IMR-90 (cell line): ENCODE measurements around the gene ZNF433. TPM values are rescaled to one million over a fixed set of nuclear protein-coding genes. Genes with fewer than 3 reads are reported as not detected.

Source experiments
- ATAC-seq: fragments of 200-7000 bp; cut with Tn5 transposase; 2 replicates; pipeline ENCODE4 v1.9.1; 2020; ENCODE audit warnings: low read depth, mild to moderate bottlenecking, moderate library complexity
- BruUV-seq: library from RNA; stranded (reverse); fragments of 400-500 nt; replicated peaks from 2 replicates; lab custom pipeline; 2021; lab: Mats Ljungman, UMichigan
- CTCF ChIA-PET: fragments of 300-600 bp; formaldehyde crosslinking; extraction: SDS; loops from one replicate; lab custom pipeline; 2021; ENCODE audit warnings: antibody characterized with exemption; lab: Yijun Ruan, JAX
- POLR2A ChIA-PET: fragments of 300-600 bp; sonication (Branson Sonifier 250); formaldehyde crosslinking; loops from one replicate; lab custom pipeline; 2022; ENCODE audit warnings: antibody characterized with exemption; ENCODE audit not compliant: unreplicated experiment; lab: Charles Lee
- DNase-seq: peaks from one replicate; pipeline ENCODE4 v3.0.0; 2013
- H2AFZ ChIP-seq: replicated peaks from 2 replicates; pipeline ENCODE3; 2013; ENCODE audit warnings: low read length, mild to moderate bottlenecking; ENCODE audit not compliant: poor library complexity
- H2AK5ac ChIP-seq: 2 replicates; pipeline ENCODE4 v1.6.1; 2013; ENCODE audit warnings: low read depth, low read length, inconsistent platforms
- H2AK9ac ChIP-seq: replicated peaks from 2 replicates; pipeline ENCODE3; 2013; ENCODE audit warnings: mild to moderate bottlenecking, low read depth, low read length, moderate library complexity; ENCODE audit not compliant: poor library complexity
- H2BK120ac ChIP-seq: 2 replicates; pipeline ENCODE4 v1.6.1; 2013; ENCODE audit warnings: low read depth, low read length, inconsistent platforms
- H2BK15ac ChIP-seq: 3 replicates; pipeline ENCODE4 v1.6.1; 2013; ENCODE audit warnings: low read depth, low read length, inconsistent platforms
- H2BK20ac ChIP-seq: 2 replicates; pipeline ENCODE4 v1.6.1; 2013; ENCODE audit warnings: low read depth, mild to moderate bottlenecking, inconsistent platforms, low read length, moderate library complexity
- H2BK5ac ChIP-seq: 2 replicates; pipeline ENCODE4 v1.6.1; 2013; ENCODE audit warnings: mild to moderate bottlenecking, low read depth, low read length, inconsistent platforms; ENCODE audit not compliant: poor library complexity, severe bottlenecking
- H3K14ac ChIP-seq: replicated peaks from 2 replicates; pipeline ENCODE4 v1.6.1; 2013; ENCODE audit warnings: low read depth, low read length, inconsistent platforms
- H3K18ac ChIP-seq: 2 replicates; pipeline ENCODE4 v1.6.1; 2013; ENCODE audit warnings: low read depth, low read length, control low read depth
- H3K23ac ChIP-seq: 2 replicates; pipeline ENCODE4 v1.6.1; 2013; ENCODE audit warnings: low read depth, low read length, inconsistent platforms
- H3K27ac ChIP-seq: 2 replicates; pipeline ENCODE4 v1.5.1; 2013; ENCODE audit warnings: mild to moderate bottlenecking, control low read depth, low read length; ENCODE audit not compliant: insufficient read depth
- H3K27me3 ChIP-seq: 2 replicates; pipeline ENCODE4 v1.6.1; 2013; ENCODE audit warnings: low read length; ENCODE audit not compliant: control insufficient read depth, insufficient read depth
- H3K36me3 ChIP-seq: 2 replicates; pipeline ENCODE4 v1.6.1; 2013; ENCODE audit warnings: low read length, mixed read lengths; ENCODE audit not compliant: control insufficient read depth, insufficient read depth
- H3K4ac ChIP-seq: 2 replicates; pipeline ENCODE4 v1.6.1; 2013; ENCODE audit warnings: low read depth, low read length, inconsistent platforms
- H3K4me1 ChIP-seq: 2 replicates; pipeline ENCODE4 v1.6.1; 2013; ENCODE audit warnings: low read length, mixed read lengths; ENCODE audit not compliant: control insufficient read depth, insufficient read depth
- H3K4me2 ChIP-seq: 2 replicates; pipeline ENCODE4 v1.6.1; 2013; ENCODE audit warnings: low read depth, mild to moderate bottlenecking, control low read depth, low read length, moderate library complexity
- H3K4me3 ChIP-seq: 2 replicates; pipeline ENCODE4 v1.5.1; 2013; ENCODE audit warnings: low read depth, mild to moderate bottlenecking, control low read depth, low read length, moderate library complexity; ENCODE audit not compliant: insufficient read depth
- H3K56ac ChIP-seq: 2 replicates; pipeline ENCODE4 v1.6.1; 2013; ENCODE audit warnings: low read length, inconsistent platforms; ENCODE audit not compliant: insufficient read depth; ENCODE audit errors: extremely low read depth
- H3K79me1 ChIP-seq, 2 experiments: 2 replicates each; pipeline ENCODE4 v1.6.1; 2013; ENCODE audit warnings: low read length in 2 of 2, inconsistent platforms in 1 of 2, low read depth in 1 of 2
- H3K9ac ChIP-seq: 2 replicates; pipeline ENCODE4 v1.6.1; 2013; ENCODE audit warnings: low read depth, low read length, control low read depth
- H3K9me1 ChIP-seq: 2 replicates; pipeline ENCODE4 v1.6.1; 2013; ENCODE audit warnings: low read length, inconsistent platforms; ENCODE audit not compliant: insufficient read depth
- H3K9me3 ChIP-seq: 2 replicates; pipeline ENCODE4 v1.6.1; 2013; ENCODE audit warnings: low read length; ENCODE audit not compliant: control insufficient read depth, insufficient read depth
- H4K20me1 ChIP-seq: 2 replicates; pipeline ENCODE4 v1.6.1; 2013; ENCODE audit warnings: low read length, inconsistent platforms; ENCODE audit not compliant: insufficient read depth
- H4K5ac ChIP-seq: 2 replicates; pipeline ENCODE4 v1.6.1; 2013; ENCODE audit warnings: mild to moderate bottlenecking, low read depth, low read length, control low read depth
- H4K8ac ChIP-seq, 2 experiments: 2 replicates each; pipeline ENCODE4 v1.6.1; 2013; ENCODE audit warnings: low read depth in 2 of 2, low read length in 2 of 2, control low read depth in 1 of 2, inconsistent platforms in 1 of 2
- H4K91ac ChIP-seq: 2 replicates; pipeline ENCODE4 v1.6.1; 2013; ENCODE audit warnings: low read depth, low read length, inconsistent platforms; ENCODE audit not compliant: insufficient read depth
- CEBPB ChIP-seq: IDR thresholded peaks from 2 replicates; pipeline ENCODE4 v1.6.1; 2012; ENCODE audit warnings: low read depth, low read length, improper control_type of control experiment
- ELK1 ChIP-seq: fragments of 150-350 bp; IDR thresholded peaks from 2 replicates; pipeline ENCODE4 v1.6.1; 2016; ENCODE audit warnings: low read depth, mild to moderate bottlenecking, low read length, moderate library complexity, borderline replicate concordance
- FOS ChIP-seq: fragments of 150-350 bp; IDR thresholded peaks from 2 replicates; pipeline ENCODE4 v1.6.1; 2016; ENCODE audit warnings: low read depth, low read length
- MAFK ChIP-seq: IDR thresholded peaks from 2 replicates; pipeline ENCODE4 v1.6.1; 2012; ENCODE audit warnings: low read depth, low read length, improper control_type of control experiment
- POLR2A ChIP-seq: IDR thresholded peaks from 2 replicates; pipeline ENCODE4 v1.6.1; 2012; ENCODE audit warnings: mild to moderate bottlenecking, low read depth, low read length
- RAD21 ChIP-seq: IDR thresholded peaks from 2 replicates; pipeline ENCODE4 v1.6.1; 2012; ENCODE audit warnings: low read length, improper control_type of control experiment
- RCOR1 ChIP-seq: IDR thresholded peaks from 2 replicates; pipeline ENCODE4 v1.6.1; 2012; ENCODE audit warnings: mild to moderate bottlenecking, low read length, improper control_type of control experiment; ENCODE audit not compliant: insufficient replicate concordance
- RFX5 ChIP-seq: IDR thresholded peaks from 2 replicates; pipeline ENCODE4 v1.8.0; 2012; ENCODE audit warnings: low read depth, mild to moderate bottlenecking, low read length, moderate library complexity
- SMC3 ChIP-seq: fragments of 150-350 bp; IDR thresholded peaks from 2 replicates; pipeline ENCODE4 v1.6.1; 2016; ENCODE audit warnings: low read depth, mild to moderate bottlenecking, antibody characterized with exemption, low read length, moderate library complexity
- WGBS, 2 experiments: methylation state at CpG; one replicate each; pipeline versions ENCODE4 v1.1.5 to v1.1.7; 2013; ENCODE audit warnings: missing lambda C conversion rate in 2 of 2; ENCODE audit not compliant: insufficient read length in 1 of 2; ENCODE audit errors: extremely low coverage in 2 of 2; 5-methylcytosine and 5-hydroxymethylcytosine counted together
- dilution Hi-C: fragments of 300-500 bp; cut with HindIII; formaldehyde crosslinking; loops from one replicate; pipeline ENCODE4 v1.14.3; 2018; ENCODE audit warnings: low sequenced_read_pairs; ENCODE audit not compliant: unreplicated experiment
- in situ Hi-C: fragments of 300-500 bp; cut with MboI; formaldehyde crosslinking; loops from 3 replicates; pipeline ENCODE4 v1.14.3; 2019; ENCODE audit warnings: low sequenced_read_pairs, inconsistent platforms, mixed read lengths
- intact Hi-C: fragments of 100-400 bp; cut with micrococcal nuclease; formaldehyde crosslinking; loops from 2 replicates; pipeline ENCODE4 v1.10.0; 2022
- polyA plus RNA-seq, 3 experiments: library from polyadenylated mRNA; depleted of rRNA; stranded (reverse); fragments of >200 nt; gene quantifications; 2 replicates each; pipeline ENCODE4 v1.2.3, GENCODE V29; 2012; ENCODE audit warnings: low replicate concordance in 1 of 3
- total RNA-seq: library from RNA; depleted of rRNA; stranded (reverse); fragments of >200 nt; gene quantifications from 2 replicates; pipeline ENCODE4 v1.2.3, GENCODE V29; 2012

ZNF433 gene
- total and polyA plus RNA-seq, 2 of the 4 experiments (the other 2 are of a cell fraction), result 3.5 to 11.1 TPM

GRCh38 chr19:12000152-12000981, 35.1 kb downstream of the ZNF433 start:
- 60% methylated on average over 2 of the region's 9 CpGs; no CpG with 5 or more reads in 1 of the 2 experiments for WGBS, 2 experiments
- no peak overlapping the region for H2AFZ ChIP-seq
- dilution Hi-C loops (no loop called here), in situ Hi-C loops (no loop called here), intact Hi-C loops (no loop called here)
- H3K27me3 ChIP-seq, result no peaks in the 10 kb centered on the region
- no peak overlapping the region for H3K18ac ChIP-seq
- H3K79me1 ChIP-seq, result peaks cover 16 to 21% of the 10 kb centered on the region in 2 experiments
- H3K4me1 ChIP-seq, result peaks cover 3% of the 10 kb centered on the region
- no peak overlapping the region for H3K27ac ChIP-seq
- H3K9me3 ChIP-seq, result no peaks in the 10 kb centered on the region
- ChIA-PET POLR2A (no interaction called here), CTCF (no interaction called here)
- H4K91ac ChIP-seq, result no peak overlapping the region
- H4K20me1 ChIP-seq, result peaks cover 5% of the 10 kb centered on the region; the same call in 1 of the 2 replicates
- BruUV-seq, result no TSS peak
- no peak overlapping the region for H3K56ac ChIP-seq
- H2BK15ac ChIP-seq, result no peak overlapping the region
- no peak overlapping the region for H3K4ac ChIP-seq
- ATAC-seq, result peak; percentile 35
- H2AK9ac ChIP-seq, result no peak overlapping the region
- H4K5ac ChIP-seq, result no peak overlapping the region
- no peak overlapping the region for H3K23ac ChIP-seq
- no peak for TF ChIP-seq MAFK
- TF ChIP-seq RFX5, result no peak
- TF ChIP-seq FOS, result peak; percentile 78
- TF ChIP-seq RAD21, result no peak
- no peak for TF ChIP-seq RCOR1
- no peak for TF ChIP-seq SMC3
- no peak for TF ChIP-seq CEBPB
- TF ChIP-seq ELK1, result no peak
- no peak for TF ChIP-seq POLR2A
- peak; percentile 43 for DNase-seq
- peak overlapping the region; percentile 8 for H2BK5ac ChIP-seq
- peaks cover 7% of the 10 kb centered on the region; the same call in 1 of the 2 replicates for H3K36me3 ChIP-seq
- no peak overlapping the region for H2BK120ac ChIP-seq
- no peak overlapping the region for H3K9ac ChIP-seq
- H2AK5ac ChIP-seq, result no peak overlapping the region
- H3K14ac ChIP-seq, result no peak overlapping the region
- no peak overlapping the region for H2BK20ac ChIP-seq
- H3K9me1 ChIP-seq, result no peaks in the 10 kb centered on the region
- peak overlapping the region; percentile 63; the same call in 1 of the 2 replicates for H3K4me2 ChIP-seq
- no peak overlapping the region for H3K4me3 ChIP-seq
- H4K8ac ChIP-seq, result no peak overlapping the region
